Activated B cell treated with CpG ODN at 0.5 μM for 24 hours (primary cell): ENCODE data around the gene SMIM9. TPM values are rescaled to one million over a fixed set of nuclear protein-coding genes. Genes with fewer than 3 reads are reported as not detected.

Experiments
- ATAC-seq: fragments of 200-7000 bp; cut with Tn5 transposase; one replicate; pipeline ENCODE4 v1.10.0; 2021; ENCODE audit warnings: low read depth, mild to moderate bottlenecking, moderate library complexity
- CTCF ChIA-PET: fragments of 350-600 bp; sonication (Branson Sonifier 250); formaldehyde crosslinking; loops from one replicate; lab custom pipeline; 2021; ENCODE audit warnings: antibody characterized with exemption; lab: Charles Lee
- POLR2A ChIA-PET: fragments of 350-600 bp; sonication (Branson Sonifier 250); formaldehyde crosslinking; loops from one replicate; lab custom pipeline; 2021; ENCODE audit warnings: antibody characterized with exemption; lab: Charles Lee
- DNase-seq: peaks from one replicate; pipeline ENCODE4 v3.0.0; 2022
- H3K27ac Mint-ChIP-seq: one replicate; pipeline ENCODE4 v1.8.0; 2020; ENCODE audit warnings: mixed read lengths
- H3K27me3 Mint-ChIP-seq: one replicate; pipeline ENCODE4 v1.8.0; 2021; ENCODE audit warnings: mixed read lengths
- H3K36me3 Mint-ChIP-seq: one replicate; pipeline ENCODE4 v1.8.0; 2021; ENCODE audit warnings: low read depth, mixed read lengths
- H3K4me1 Mint-ChIP-seq: one replicate; pipeline ENCODE4 v1.8.0; 2021; ENCODE audit warnings: mixed read lengths
- H3K4me3 Mint-ChIP-seq: one replicate; pipeline ENCODE4 v1.8.0; 2020; ENCODE audit warnings: mild to moderate bottlenecking, mixed read lengths
- H3K9me3 Mint-ChIP-seq: one replicate; pipeline ENCODE4 v1.8.0; 2020; ENCODE audit warnings: mixed read lengths
- intact Hi-C: fragments of 100-400 bp; cut with micrococcal nuclease; formaldehyde crosslinking; loops from one replicate; pipeline ENCODE4 v1.15.1; 2024
- total RNA-seq: library from RNA; stranded (reverse); gene quantifications from 2 replicates; pipeline ENCODE4 v1.2.3, GENCODE V29; 2022
- TF ChIP-seq, protein P1 (sequence below): fragments of 200-600 bp; IDR thresholded peaks from one replicate; pipeline ENCODE4 v1.8.0; 2022; ENCODE audit warnings: antibody characterized with exemption, mild to moderate bottlenecking

Gene SMIM9
- total RNA-seq, 1 donor from 2014 or later = not detected

DNA sequence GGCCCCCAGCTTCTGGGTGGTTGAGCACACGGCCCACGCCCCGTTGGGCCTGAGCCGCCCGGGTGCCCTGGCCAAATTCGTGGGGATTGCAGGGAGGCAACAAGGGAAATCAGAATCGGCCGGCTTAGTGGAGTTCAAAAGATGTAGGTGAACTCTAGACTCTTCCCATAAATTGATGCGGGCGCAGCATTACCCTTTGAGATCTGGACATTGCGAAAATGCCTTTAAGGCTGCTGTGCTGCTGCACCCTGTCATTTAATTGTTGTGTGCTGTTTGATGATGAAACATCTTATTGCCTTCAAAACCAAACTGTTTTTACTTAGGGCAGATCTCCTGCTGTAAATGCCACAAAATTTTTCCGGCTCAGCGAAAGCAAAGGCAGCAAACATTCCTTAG, 28.8 kb downstream of the SMIM9 start:
- H3K27ac Mint-ChIP-seq = peak overlapping the region; percentile 66
- H3K36me3 Mint-ChIP-seq = no peaks in the 10 kb centered on the region
- TF ChIP-seq, protein P1, sequence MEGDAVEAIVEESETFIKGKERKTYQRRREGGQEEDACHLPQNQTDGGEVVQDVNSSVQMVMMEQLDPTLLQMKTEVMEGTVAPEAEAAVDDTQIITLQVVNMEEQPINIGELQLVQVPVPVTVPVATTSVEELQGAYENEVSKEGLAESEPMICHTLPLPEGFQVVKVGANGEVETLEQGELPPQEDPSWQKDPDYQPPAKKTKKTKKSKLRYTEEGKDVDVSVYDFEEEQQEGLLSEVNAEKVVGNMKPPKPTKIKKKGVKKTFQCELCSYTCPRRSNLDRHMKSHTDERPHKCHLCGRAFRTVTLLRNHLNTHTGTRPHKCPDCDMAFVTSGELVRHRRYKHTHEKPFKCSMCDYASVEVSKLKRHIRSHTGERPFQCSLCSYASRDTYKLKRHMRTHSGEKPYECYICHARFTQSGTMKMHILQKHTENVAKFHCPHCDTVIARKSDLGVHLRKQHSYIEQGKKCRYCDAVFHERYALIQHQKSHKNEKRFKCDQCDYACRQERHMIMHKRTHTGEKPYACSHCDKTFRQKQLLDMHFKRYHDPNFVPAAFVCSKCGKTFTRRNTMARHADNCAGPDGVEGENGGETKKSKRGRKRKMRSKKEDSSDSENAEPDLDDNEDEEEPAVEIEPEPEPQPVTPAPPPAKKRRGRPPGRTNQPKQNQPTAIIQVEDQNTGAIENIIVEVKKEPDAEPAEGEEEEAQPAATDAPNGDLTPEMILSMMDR = no peak
- no peaks in the 10 kb centered on the region for H3K9me3 Mint-ChIP-seq
- ATAC-seq (no peak), DNase-seq (no peak)
- CTCF ChIA-PET = no interaction called here
- POLR2A ChIA-PET = interaction anchor here (0.5 to 1.1 kb wide), 5 partner anchors 13 to 434 kb away, joined by 3 to 7 read pairs (median 4); partner anchors contain the start of gene DKC1
- peak overlapping the region; percentile 86 for H3K4me3 Mint-ChIP-seq
- H3K27me3 Mint-ChIP-seq = no peaks in the 10 kb centered on the region
- peaks cover 11% of the 10 kb centered on the region for H3K4me1 Mint-ChIP-seq
- intact Hi-C loops = loop anchor here (1.0 to 5.0 kb wide), 3 partner anchors 15 to 43 kb away; partner anchors contain the start of gene DKC1

DNA sequence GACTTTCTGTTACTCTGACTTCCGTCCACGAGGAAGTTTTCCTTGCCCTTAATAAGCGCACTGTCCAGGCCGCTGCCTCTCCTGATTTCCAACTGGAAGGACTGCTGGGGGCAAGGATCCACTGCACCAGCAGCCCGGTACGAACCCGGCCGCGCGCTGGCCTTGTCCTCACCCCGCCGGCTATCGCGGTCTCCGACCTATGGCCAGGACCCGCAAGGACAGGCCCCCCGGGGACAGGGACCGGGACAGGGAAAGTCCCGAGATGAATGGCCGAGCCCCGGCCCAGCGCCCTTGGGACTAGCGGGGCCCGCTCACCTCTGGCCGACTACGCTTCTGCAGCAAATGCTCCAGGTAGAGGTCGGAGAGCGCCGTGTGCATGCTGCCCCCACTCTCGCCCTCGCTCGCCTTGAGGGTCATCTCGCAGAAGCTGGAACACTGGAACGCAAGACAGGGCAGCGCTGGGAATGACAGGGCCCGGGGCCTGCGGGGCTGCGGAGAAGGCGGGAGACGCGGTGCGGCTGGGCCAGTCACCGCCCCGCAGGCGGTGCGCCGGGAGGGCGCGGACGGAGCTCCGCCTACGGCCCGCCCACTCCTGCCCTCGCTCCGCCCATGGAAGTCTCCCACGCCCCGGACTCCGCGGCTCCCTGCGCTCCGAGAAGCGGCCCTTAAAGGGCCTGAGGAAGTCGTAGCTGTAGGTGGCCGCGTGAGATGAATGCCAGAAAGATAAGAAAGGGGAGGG, 29.3 kb downstream of the SMIM9 start, which contains the start of gene MPP1:
MPP1 (minus strand) TSS at position 529 of the 739 bp plus-strand sequence; CDS start at position 417, 112 bp downstream.
- ChIA-PET CTCF (no interaction called here), POLR2A (interaction anchor here (0.5 to 1.1 kb wide), 5 partner anchors 14 to 434 kb away, joined by 3 to 7 read pairs (median 4); partner anchors contain the start of gene DKC1)
- intact Hi-C loops = loop anchor here (1.0 to 5.0 kb wide), 3 partner anchors 15 to 43 kb away; partner anchors contain the start of gene DKC1
- Mint-ChIP-seq H3K27ac (peak within 1 kb of the TSS; percentile 66), H3K36me3 (no peaks in the 10 kb centered on the region), H3K27me3 (no peaks in the 10 kb centered on the region), H3K4me3 (peak within 1 kb of the TSS; percentile 86), H3K9me3 (no peaks in the 10 kb centered on the region), H3K4me1 (peaks cover 12% of the 10 kb centered on the region)
- ATAC-seq (peak; percentile 99), DNase-seq (peak; percentile 74)
- TF ChIP-seq, protein P1 = no peak

DNA sequence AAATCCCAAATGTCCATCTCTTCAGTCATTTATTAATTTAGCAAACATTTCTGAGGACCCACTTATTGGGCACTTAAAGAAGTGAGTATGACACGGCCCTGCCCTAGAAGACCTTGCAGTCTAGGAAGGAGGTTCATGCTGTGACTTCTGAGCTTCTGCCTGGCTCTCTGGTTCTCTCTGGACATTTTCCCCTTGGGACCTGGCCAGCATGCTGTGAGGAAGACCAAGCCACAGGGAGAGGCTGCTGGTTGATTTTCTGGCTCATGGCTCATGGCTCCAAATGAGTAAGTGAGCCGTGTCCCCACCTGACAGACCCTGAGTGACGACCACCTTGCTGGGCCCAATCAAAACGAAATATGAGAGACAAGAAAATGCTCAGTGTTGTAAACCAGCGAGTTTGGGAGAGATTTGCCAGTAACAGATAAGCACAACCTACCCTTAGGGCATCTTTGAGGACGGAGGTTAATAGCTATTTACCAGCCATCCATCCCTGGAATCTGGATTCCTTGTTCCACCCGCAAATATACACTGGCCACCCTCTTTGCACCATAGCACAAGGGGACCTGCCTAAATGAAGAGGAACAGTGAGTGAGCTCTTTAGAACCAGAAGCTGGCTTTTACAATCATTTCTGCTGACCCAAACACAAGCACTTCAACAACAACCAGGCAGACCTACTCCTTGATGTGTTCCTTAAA, 30.1 kb downstream of the SMIM9 start:
- ATAC-seq (no peak), DNase-seq (no peak)
- no peaks in the 10 kb centered on the region for H3K27me3 Mint-ChIP-seq
- ChIA-PET CTCF (no interaction called here), POLR2A (no interaction called here)
- TF ChIP-seq, protein P1 = no peak
- intact Hi-C loops = no loop called here
- H3K9me3 Mint-ChIP-seq = no peaks in the 10 kb centered on the region
- H3K4me1 Mint-ChIP-seq = peaks cover 16% of the 10 kb centered on the region
- H3K27ac Mint-ChIP-seq = no peak overlapping the region
- no peaks in the 10 kb centered on the region for H3K36me3 Mint-ChIP-seq
- peak overlapping the region; percentile 86 for H3K4me3 Mint-ChIP-seq

DNA sequence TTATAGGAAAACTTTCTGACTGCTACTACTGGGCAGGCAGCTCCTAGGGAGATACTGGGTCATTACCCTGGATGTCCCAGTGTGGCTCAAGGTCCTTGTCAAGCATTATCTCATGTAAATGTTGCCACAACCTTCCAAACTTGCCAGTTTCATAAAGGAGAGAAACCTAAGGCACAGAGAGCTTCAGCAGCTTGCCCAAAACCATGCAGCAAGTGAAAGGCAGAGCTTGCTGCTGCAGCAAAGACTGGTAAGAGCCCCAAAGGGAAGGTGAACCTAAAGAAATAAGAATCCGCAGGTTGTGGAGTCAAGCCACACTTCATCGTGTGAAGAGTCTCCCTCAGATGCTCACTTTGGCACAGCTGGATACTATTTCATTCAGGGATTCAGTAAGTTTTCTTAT, 31.5 kb downstream of the SMIM9 start:
- ChIA-PET POLR2A (no interaction called here), CTCF (no interaction called here)
- H3K9me3 Mint-ChIP-seq = no peaks in the 10 kb centered on the region
- peaks cover 18% of the 10 kb centered on the region for H3K4me1 Mint-ChIP-seq
- no peak overlapping the region for H3K27ac Mint-ChIP-seq
- no peaks in the 10 kb centered on the region for H3K27me3 Mint-ChIP-seq
- ATAC-seq = no peak
- no peak for DNase-seq
- H3K4me3 Mint-ChIP-seq = no peak overlapping the region
- intact Hi-C loops = no loop called here
- no peaks in the 10 kb centered on the region for H3K36me3 Mint-ChIP-seq
- TF ChIP-seq, protein P1 = no peak
